ENCODE measurements around the gene MCU. TPM values are rescaled to one million over a fixed set of nuclear protein-coding genes. Genes with fewer than 3 reads are reported as not detected.

The MCU gene
- total RNA-seq, 4 donors from 2014 or later = 14.9 to 20.6 (median 19.5) TPM

DNA sequence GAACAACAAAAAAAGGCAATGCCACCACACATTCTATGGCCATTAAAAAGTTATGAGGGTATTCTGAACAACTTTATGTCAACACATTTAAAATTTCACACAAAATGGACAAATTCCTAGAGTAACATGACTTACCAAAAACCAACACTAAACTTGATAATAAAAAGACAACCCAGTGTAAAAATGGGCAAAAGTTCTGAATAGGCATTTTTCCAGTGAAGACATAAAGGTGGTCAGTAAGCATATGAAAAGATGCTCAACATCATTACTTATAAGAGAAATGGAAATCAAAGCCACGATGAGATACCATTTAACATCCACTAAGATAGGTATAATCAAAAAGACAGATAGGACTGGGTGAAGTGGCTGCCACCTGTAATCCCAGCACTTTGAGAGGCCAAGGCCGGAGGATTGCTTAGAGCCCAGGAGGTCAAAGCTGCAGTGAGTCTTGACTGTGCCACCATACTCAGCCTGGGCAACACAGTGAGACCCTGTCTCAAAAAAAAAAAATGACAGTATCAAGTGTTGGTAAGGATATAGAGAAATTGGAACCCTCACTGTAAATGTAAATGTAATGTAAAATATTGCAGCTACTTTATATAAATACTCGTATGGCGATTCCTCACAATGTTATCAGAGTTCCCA is 130.5 kb downstream of the MCU start:
- TF ChIP-seq, protein P1, sequence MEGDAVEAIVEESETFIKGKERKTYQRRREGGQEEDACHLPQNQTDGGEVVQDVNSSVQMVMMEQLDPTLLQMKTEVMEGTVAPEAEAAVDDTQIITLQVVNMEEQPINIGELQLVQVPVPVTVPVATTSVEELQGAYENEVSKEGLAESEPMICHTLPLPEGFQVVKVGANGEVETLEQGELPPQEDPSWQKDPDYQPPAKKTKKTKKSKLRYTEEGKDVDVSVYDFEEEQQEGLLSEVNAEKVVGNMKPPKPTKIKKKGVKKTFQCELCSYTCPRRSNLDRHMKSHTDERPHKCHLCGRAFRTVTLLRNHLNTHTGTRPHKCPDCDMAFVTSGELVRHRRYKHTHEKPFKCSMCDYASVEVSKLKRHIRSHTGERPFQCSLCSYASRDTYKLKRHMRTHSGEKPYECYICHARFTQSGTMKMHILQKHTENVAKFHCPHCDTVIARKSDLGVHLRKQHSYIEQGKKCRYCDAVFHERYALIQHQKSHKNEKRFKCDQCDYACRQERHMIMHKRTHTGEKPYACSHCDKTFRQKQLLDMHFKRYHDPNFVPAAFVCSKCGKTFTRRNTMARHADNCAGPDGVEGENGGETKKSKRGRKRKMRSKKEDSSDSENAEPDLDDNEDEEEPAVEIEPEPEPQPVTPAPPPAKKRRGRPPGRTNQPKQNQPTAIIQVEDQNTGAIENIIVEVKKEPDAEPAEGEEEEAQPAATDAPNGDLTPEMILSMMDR (IDR thresholded peaks at IDR 0.05) = no peak
- TF ChIP-seq POLR2A (IDR thresholded peaks at IDR 0.05; ENCODE audit: low read depth) = no peak
- no peak for TF ChIP-seq EP300 (IDR thresholded peaks at IDR 0.05)
- no peak for DNase-seq (ENCODE audit: extremely low spot score)
- H3K27me3 ChIP-seq = no peaks in the 10 kb centered on the region
- intact Hi-C loops (cut with DNase I) = no loop called here
- no peaks in the 10 kb centered on the region for H3K36me3 ChIP-seq
- 96% methylated on average over 4 of the region's 4 CpGs for WGBS
- no peak overlapping the region for H3K4me3 ChIP-seq
- no peaks in the 10 kb centered on the region for H3K9me3 ChIP-seq
- peaks cover 0 to 6% (median 0%) of the 10 kb centered on the region in 4 donors for H3K4me1 ChIP-seq
- H3K27ac ChIP-seq (replicated peaks in 1 of 4) = no peak overlapping the region

DNA sequence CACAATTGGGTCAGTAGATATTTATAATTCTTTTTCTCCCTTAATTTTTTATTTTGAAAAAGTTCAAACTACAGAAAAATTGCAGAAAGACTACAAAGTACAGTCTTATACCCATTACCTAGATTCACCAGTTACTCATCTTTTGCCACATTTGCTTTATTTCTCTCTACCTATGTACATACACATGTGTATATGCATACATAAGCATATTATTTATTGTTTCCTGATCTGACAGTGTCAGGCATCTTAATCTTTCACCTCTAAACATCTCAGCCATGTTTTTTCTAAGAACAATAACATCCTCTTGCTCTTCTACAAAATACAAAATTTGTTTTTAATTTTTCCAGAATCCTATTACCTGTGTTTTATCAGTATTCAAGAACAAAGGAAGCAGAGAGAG is 133.2 kb downstream of the MCU start:
- no peaks in the 10 kb centered on the region for H3K27me3 ChIP-seq
- H3K9me3 ChIP-seq = no peaks in the 10 kb centered on the region
- H3K36me3 ChIP-seq = no peaks in the 10 kb centered on the region
- H3K4me3 ChIP-seq = no peak overlapping the region
- no peak for TF ChIP-seq POLR2A (IDR thresholded peaks at IDR 0.05; ENCODE audit: low read depth)
- no peak for TF ChIP-seq POLR2AphosphoS5 (IDR thresholded peaks at IDR 0.05)
- TF ChIP-seq, protein P1 (IDR thresholded peaks at IDR 0.05) = no peak
- TF ChIP-seq EP300 (IDR thresholded peaks at IDR 0.05) = no peak
- no peak overlapping the region for H3K27ac ChIP-seq (replicated peaks in 1 of 4)
- DNase-seq (ENCODE audit: extremely low spot score) = no peak
- intact Hi-C loops (cut with DNase I) = no loop called here
- H3K4me1 ChIP-seq = peaks cover 0 to 9% (median 4%) of the 10 kb centered on the region in 4 donors

DNA sequence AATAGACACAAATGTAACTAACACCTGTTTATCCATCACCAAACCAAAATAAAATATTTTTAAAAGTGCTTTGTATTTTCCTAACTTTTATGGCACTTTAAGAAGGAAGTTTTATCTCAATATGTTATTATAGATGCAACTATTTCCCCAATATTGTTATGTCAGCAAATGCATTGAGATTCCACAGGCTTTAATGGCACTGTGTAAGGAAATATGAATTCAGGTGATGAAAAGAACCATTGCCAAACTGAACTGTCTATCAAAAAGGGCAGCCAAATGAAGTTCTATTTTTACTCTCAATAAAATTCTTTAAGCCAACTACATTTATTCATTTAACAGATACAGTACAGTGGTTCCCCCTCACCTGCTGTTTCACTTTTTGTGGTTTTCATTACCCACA is 134.4 kb downstream of the MCU start:
- intact Hi-C loops (cut with DNase I) = no loop called here
- H3K36me3 ChIP-seq = no peaks in the 10 kb centered on the region
- no peak overlapping the region for H3K27ac ChIP-seq (replicated peaks in 1 of 4)
- H3K4me3 ChIP-seq = no peak overlapping the region
- TF ChIP-seq POLR2AphosphoS5 (IDR thresholded peaks at IDR 0.05) = no peak
- TF ChIP-seq EP300 (IDR thresholded peaks at IDR 0.05) = no peak
- TF ChIP-seq, protein P1 (IDR thresholded peaks at IDR 0.05) = no peak
- no peak for TF ChIP-seq POLR2A (IDR thresholded peaks at IDR 0.05; ENCODE audit: low read depth)
- H3K27me3 ChIP-seq = no peaks in the 10 kb centered on the region
- H3K4me1 ChIP-seq = peaks cover 7 to 15% (median 12%) of the 10 kb centered on the region in 4 donors
- no peak for DNase-seq (ENCODE audit: extremely low spot score)
- no peaks in the 10 kb centered on the region for H3K9me3 ChIP-seq

DNA sequence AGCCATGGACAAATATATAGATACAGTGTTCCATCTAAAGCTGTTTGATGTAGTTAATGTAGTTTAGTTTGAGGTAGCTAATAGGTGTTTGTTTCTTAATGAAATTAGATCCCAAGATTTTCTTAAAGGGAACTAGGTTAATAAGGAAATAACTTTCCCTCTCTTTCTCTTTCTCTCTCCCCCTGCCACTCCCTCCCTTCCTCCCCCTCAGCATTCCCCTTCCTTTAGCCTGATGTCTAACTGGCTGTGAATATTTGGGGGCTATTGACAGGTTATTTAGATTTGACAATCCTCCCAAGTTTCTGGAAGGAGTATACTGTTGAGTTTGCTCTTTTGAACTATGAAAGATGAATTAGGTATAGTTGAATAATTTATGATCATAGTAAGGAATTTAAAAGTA is 136.4 kb downstream of the MCU start:
- peaks cover 12 to 24% (median 18%) of the 10 kb centered on the region in 4 donors for H3K4me1 ChIP-seq
- H3K4me3 ChIP-seq = no peak overlapping the region
- H3K9me3 ChIP-seq = no peaks in the 10 kb centered on the region
- TF ChIP-seq POLR2AphosphoS5 (IDR thresholded peaks at IDR 0.05) (no peak), EP300 (IDR thresholded peaks at IDR 0.05) (no peak), POLR2A (IDR thresholded peaks at IDR 0.05; ENCODE audit: low read depth) (no peak)
- TF ChIP-seq, protein P1 (IDR thresholded peaks at IDR 0.05) = no peak
- intact Hi-C loops (cut with DNase I) = no loop called here
- H3K27ac ChIP-seq (replicated peaks in 1 of 4) = no peak overlapping the region
- H3K36me3 ChIP-seq = no peaks in the 10 kb centered on the region
- DNase-seq (ENCODE audit: extremely low spot score) = no peak
- no peaks in the 10 kb centered on the region for H3K27me3 ChIP-seq

DNA sequence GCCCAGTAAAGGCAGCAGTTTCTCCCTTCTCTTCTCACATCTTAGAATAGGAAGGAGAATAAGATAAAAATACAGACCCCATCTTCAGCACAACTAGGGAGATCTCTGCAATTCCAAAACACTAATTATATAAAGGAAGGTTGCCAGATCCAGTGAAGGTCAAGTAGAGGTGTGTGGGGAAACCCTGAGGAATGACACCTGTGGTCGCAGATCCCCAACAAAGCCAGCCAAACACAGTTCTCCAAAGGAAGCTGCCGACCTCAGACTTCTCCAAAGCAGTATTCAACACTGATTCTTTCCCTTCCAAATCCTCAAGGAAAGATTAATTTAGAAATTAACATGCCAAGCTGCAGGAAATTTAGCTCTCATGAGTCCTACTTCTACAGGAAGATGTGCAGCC is 138.7 kb downstream of the MCU start:
- H3K36me3 ChIP-seq = peaks cover 0 to 6% (median 0%) of the 10 kb centered on the region in 4 donors
- TF ChIP-seq POLR2AphosphoS5 (IDR thresholded peaks at IDR 0.05) (no peak), POLR2A (IDR thresholded peaks at IDR 0.05; ENCODE audit: low read depth) (no peak), EP300 (IDR thresholded peaks at IDR 0.05) (no peak)
- TF ChIP-seq, protein P1 (IDR thresholded peaks at IDR 0.05) = no peak
- intact Hi-C loops (cut with DNase I) = loop anchor here (2.0 to 5.0 kb wide), 2 partner anchors 136 to 203 kb away; partner anchors contain the start of gene MICU1
- no peak for DNase-seq (ENCODE audit: extremely low spot score)
- peaks cover 13 to 30% (median 23%) of the 10 kb centered on the region in 4 donors for H3K4me1 ChIP-seq
- H3K4me3 ChIP-seq = no peak overlapping the region
- H3K27ac ChIP-seq (replicated peaks in 1 of 4) = no peak overlapping the region
- WGBS = 49% methylated on average over 2 of the region's 2 CpGs
- no peaks in the 10 kb centered on the region for H3K9me3 ChIP-seq
- H3K27me3 ChIP-seq = no peaks in the 10 kb centered on the region
